Loucy (cell line): ENCODE results near the gene LNP1.

Experiments used
- H2AFZ ChIP-seq: fragments of 200-600 bp; sonication (generic); 2 replicates; pipeline ENCODE4 v1.6.0; 2016; ENCODE audit warnings: antibody characterized with exemption, mild to moderate bottlenecking, low read length, moderate library complexity
- H3F3A ChIP-seq: fragments of 200-600 bp; 2 replicates; pipeline ENCODE4 v1.6.0; 2016; ENCODE audit warnings: antibody characterized with exemption, low read depth, mild to moderate bottlenecking
- H3K27me3 ChIP-seq: fragments of 200-600 bp; sonication (generic); 2 replicates; pipeline ENCODE4 v1.6.1; 2014; ENCODE audit warnings: low read length, mild to moderate bottlenecking; ENCODE audit not compliant: insufficient read depth, poor library complexity, severe bottlenecking
- H3K36me3 ChIP-seq: fragments of 200-600 bp; sonication (generic); 2 replicates; pipeline ENCODE4 v1.6.1; 2016; ENCODE audit warnings: low read length; ENCODE audit not compliant: insufficient read depth
- H3K4me1 ChIP-seq: fragments of 200-600 bp; sonication (generic); 2 replicates; pipeline ENCODE4 v1.5.1; 2014; ENCODE audit warnings: low read length, mild to moderate bottlenecking; ENCODE audit not compliant: insufficient read depth, poor library complexity, severe bottlenecking
- H3K4me2 ChIP-seq: fragments of 200-600 bp; sonication (generic); 2 replicates; pipeline ENCODE4 v1.6.0; 2014; ENCODE audit warnings: antibody characterized with exemption, low read length, low read depth, mild to moderate bottlenecking; ENCODE audit not compliant: poor library complexity, severe bottlenecking
- H3K4me3 ChIP-seq: fragments of 200-600 bp; sonication (generic); 2 replicates; pipeline ENCODE4 v1.5.1; 2014; ENCODE audit warnings: low read length, mild to moderate bottlenecking, mixed read lengths; ENCODE audit not compliant: poor library complexity, severe bottlenecking
- H3K79me2 ChIP-seq: fragments of 200-600 bp; sonication (generic); 2 replicates; pipeline ENCODE4 v1.6.1; 2014; ENCODE audit warnings: low read length; ENCODE audit not compliant: insufficient read depth
- H3K9ac ChIP-seq: fragments of 200-600 bp; sonication (generic); 2 replicates; pipeline ENCODE4 v1.6.0; 2014; ENCODE audit warnings: mild to moderate bottlenecking, low read depth, low read length, moderate library complexity; ENCODE audit not compliant: poor library complexity, severe bottlenecking
- H3K9me2 ChIP-seq: fragments of 200-600 bp; sonication (generic); replicated peaks from 2 replicates; pipeline ENCODE4 v1.6.1; 2016; ENCODE audit warnings: low read depth, low read length, mixed read lengths
- H3K9me3 ChIP-seq: fragments of 200-600 bp; sonication (generic); 2 replicates; pipeline ENCODE4 v1.6.1; 2014; ENCODE audit warnings: mild to moderate bottlenecking, antibody characterized with exemption, low read length, low read depth; ENCODE audit not compliant: insufficient read depth
- H4K20me1 ChIP-seq: fragments of 200-600 bp; sonication (generic); 2 replicates; pipeline ENCODE4 v1.6.0; 2014; ENCODE audit warnings: antibody characterized with exemption, low read length, mild to moderate bottlenecking; ENCODE audit not compliant: insufficient read depth, poor library complexity, severe bottlenecking
- CTCF ChIP-seq: fragments of 200-600 bp; sonication (generic); conservative IDR thresholded peaks from 2 replicates; pipeline ENCODE4 v1.5.1; 2014; ENCODE audit warnings: mild to moderate bottlenecking, antibody characterized with exemption, low read length
- EZH2phosphoT487 ChIP-seq: fragments of 200-600 bp; IDR thresholded peaks from 2 replicates; pipeline ENCODE4 v1.6.1; 2018; ENCODE audit warnings: antibody characterized with exemption, mild to moderate bottlenecking, moderate library complexity, borderline replicate concordance

The LNP1 gene

GRCh38 chr3:100486808-100487207 is 85.5 kb downstream of the LNP1 start:
- Histone ChIP-seq H3K9ac (no peak overlapping the region), H4K20me1 (no peaks in the 10 kb centered on the region), H3K9me2 (no peaks in the 10 kb centered on the region), H3K36me3 (no peaks in the 10 kb centered on the region), H3K4me2 (no peak overlapping the region), H3K4me1 (no peaks in the 10 kb centered on the region), H3K9me3 (no peaks in the 10 kb centered on the region), H3K79me2 (no peaks in the 10 kb centered on the region), H3K27me3 (no peaks in the 10 kb centered on the region), H3K4me3 (no peak overlapping the region), H3F3A (no peaks in the 10 kb centered on the region), H2AFZ (no peak overlapping the region)
- no peak for TF ChIP-seq CTCF
- TF ChIP-seq EZH2phosphoT487 = no peak

- Histone ChIP-seq H3K27me3 (no peaks in the 10 kb centered on the region), H4K20me1 (no peaks in the 10 kb centered on the region), H3K4me2 (no peak overlapping the region), H3K4me3 (no peak overlapping the region), H3K4me1 (no peaks in the 10 kb centered on the region), H2AFZ (no peak overlapping the region), H3K9me3 (no peaks in the 10 kb centered on the region), H3K9me2 (no peaks in the 10 kb centered on the region), H3K79me2 (no peaks in the 10 kb centered on the region), H3F3A (no peaks in the 10 kb centered on the region), H3K36me3 (no peaks in the 10 kb centered on the region), H3K9ac (no peak overlapping the region)
- TF ChIP-seq CTCF = no peak
- TF ChIP-seq EZH2phosphoT487 = no peak
Observed at GRCh38 chr3:100489118-100489517, 87.8 kb downstream of the LNP1 start.

GRCh38 chr3:100492059-100493006 is 91.0 kb downstream of the LNP1 start, which contains the start of gene TMEM45A:
Gene TMEM45A, plus strand, starts transcription at chr3:100492619. Its CDS starts 62,593 bp downstream, at chr3:100555212.
- TF ChIP-seq EZH2phosphoT487 = no peak
- TF ChIP-seq CTCF = no peak
- Histone ChIP-seq H3K36me3 (no peaks in the 10 kb centered on the region), H3K9me3 (no peaks in the 10 kb centered on the region), H4K20me1 (no peaks in the 10 kb centered on the region), H3K9me2 (no peaks in the 10 kb centered on the region), H2AFZ (peak within 1 kb of the TSS; percentile 91), H3K9ac (peak within 1 kb of the TSS; percentile 44), H3K27me3 (no peaks in the 10 kb centered on the region), H3K4me2 (peak within 1 kb of the TSS; percentile 71), H3K4me1 (no peaks in the 10 kb centered on the region), H3K4me3 (peak within 1 kb of the TSS; percentile 69), H3F3A (no peaks in the 10 kb centered on the region), H3K79me2 (no peaks in the 10 kb centered on the region)
